Thyroid gland (tissue), 4 donors: ENCODE data around the gene ETFRF1. TPM values are rescaled to one million over a fixed set of nuclear protein-coding genes. Genes with fewer than 3 reads are reported as not detected.

Experiments
- DNase-seq, 2 donors: peaks; one replicate each; pipeline ENCODE4 v3.0.0-alpha.2; 2019
- H3K27ac ChIP-seq, 3 donors: fragments of 200-600 bp; sonication (generic); 1 replicate in 2 of 3; 2 replicates in 1 of 3; pipeline ENCODE4 v1.5.1; 2016 to 2019; ENCODE audit warnings: mild to moderate bottlenecking in 1 of 3, moderate library complexity in 1 of 3
- H3K27me3 ChIP-seq: fragments of 200-600 bp; sonication (generic); one replicate; pipeline ENCODE4 v1.5.1; 2019
- H3K36me3 ChIP-seq, 2 donors: fragments of 200-600 bp; sonication (generic); one replicate each; pipeline ENCODE4 v1.5.1; 2016 to 2019
- H3K4me1 ChIP-seq, 2 donors: fragments of 200-600 bp; sonication (generic); one replicate each; pipeline ENCODE4 v1.5.1; 2017 to 2019
- H3K4me3 ChIP-seq, 3 donors: fragments of 200-600 bp; sonication (generic); replicated peaks in 1 of 3; 1 replicate in 2 of 3; 2 replicates in 1 of 3; pipeline ENCODE4 v1.5.1; 2016; ENCODE audit warnings: mild to moderate bottlenecking in 1 of 3
- H3K9me3 ChIP-seq: fragments of 200-600 bp; sonication (generic); one replicate; pipeline ENCODE4 v1.5.1; 2017
- POLR2A ChIP-seq, 2 donors: fragments of 450-650 bp; IDR thresholded peaks; one replicate each; pipeline ENCODE4 v1.6.1; 2017; ENCODE audit warnings: antibody characterized with exemption in 2 of 2, mild to moderate bottlenecking in 2 of 2, moderate library complexity in 1 of 2
- WGBS, 2 donors: methylation state at CpG; one replicate each; pipeline ENCODE4 v1.1.5; 2017; 5-methylcytosine and 5-hydroxymethylcytosine counted together
- intact Hi-C: fragments of 100-400 bp; cut with DNase I; formaldehyde crosslinking; loops from one replicate; pipeline ENCODE4 v1.15.1; 2023
- total RNA-seq, 4 donors: library from RNA; depleted of rRNA; stranded (reverse); fragments of >200 nt; gene quantifications; one replicate each; pipeline ENCODE4 v1.2.3, GENCODE V29; 2016
- TF ChIP-seq, protein P1 (sequence below), 6 experiments: fragments of 200-600 bp in 3 of 6; fragments of 450-650 bp in 3 of 6; sonication (generic) in 3 of 6; IDR thresholded peaks; one replicate each; pipeline ENCODE4 v1.5.1; 2016 to 2019; ENCODE audit warnings: antibody characterized with exemption in 6 of 6, mild to moderate bottlenecking in 2 of 6, inconsistent platforms in 1 of 6, moderate library complexity in 1 of 6

Gene ETFRF1
- total RNA-seq, 4 donors from 2014 or later: 65.4 to 80.7 (median 75.9) TPM

DNA sequence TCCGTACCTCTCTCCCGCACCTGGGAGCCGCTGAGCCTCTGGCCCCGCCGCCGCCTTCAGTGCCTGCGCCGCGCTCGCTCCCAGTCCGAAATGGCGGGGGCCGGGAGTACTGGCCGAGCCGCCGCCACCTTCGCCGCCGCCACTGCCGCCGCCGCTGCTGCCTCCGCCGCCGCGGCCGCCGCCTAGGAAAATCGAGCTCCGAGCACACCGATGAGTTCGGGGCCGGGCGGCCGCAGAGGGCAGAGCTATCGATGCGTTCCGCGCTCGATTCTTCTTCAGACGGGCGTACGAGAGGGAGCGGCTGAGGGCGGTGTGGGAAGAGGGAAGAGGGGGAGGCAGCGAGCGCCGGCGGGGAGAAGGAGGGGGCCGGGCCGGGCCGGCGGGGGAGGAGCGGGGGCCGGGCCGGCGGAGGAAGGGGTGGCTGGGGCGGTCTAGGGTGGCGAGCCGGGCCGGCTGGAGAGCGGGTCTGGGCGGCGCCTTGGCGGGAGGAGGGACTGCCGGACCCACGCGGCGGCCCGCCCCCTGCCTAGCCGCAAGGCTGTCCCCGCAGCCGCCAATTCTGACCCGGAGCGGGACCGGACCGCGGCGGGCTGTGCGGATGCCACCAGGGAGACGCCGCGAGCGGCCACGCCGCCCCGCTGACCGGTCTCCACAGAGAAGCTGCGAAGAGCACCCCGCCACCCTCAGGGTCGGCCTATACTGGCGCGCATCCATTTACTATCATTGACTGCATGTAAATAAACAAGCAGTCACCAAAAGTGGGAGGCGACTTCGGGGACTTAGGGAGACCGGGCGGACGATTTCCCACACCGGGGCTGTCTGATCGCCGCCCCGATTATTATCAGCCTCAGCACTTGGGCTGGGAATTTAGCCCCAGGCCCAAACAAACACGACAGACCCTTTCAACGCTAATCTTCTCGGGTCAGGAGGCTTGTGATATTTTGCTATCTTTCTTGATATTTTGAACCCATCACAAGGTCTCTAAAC lies 56.0 kb downstream of the ETFRF1 start, which contains the start of gene KRAS:
KRAS (minus strand) TSS at position 186 of the 987 bp plus-strand sequence.
- H3K27me3 ChIP-seq: no peaks in the 10 kb centered on the region
- peak within 1 kb of the TSS; percentile 2 to 100 (median 83) for H3K4me3 ChIP-seq
- H3K36me3 ChIP-seq: no peaks in the 10 kb centered on the region
- peaks cover 3 to 4% of the 10 kb centered on the region in 2 donors for H3K4me1 ChIP-seq
- intact Hi-C loops: loop anchor here (5.0 kb wide), 1 partner anchor 131 kb away; no protein-coding TSS in a partner anchor
- peak; percentile 87 for TF ChIP-seq POLR2A (IDR thresholded peaks at IDR 0.05)
- TF ChIP-seq, protein P1, sequence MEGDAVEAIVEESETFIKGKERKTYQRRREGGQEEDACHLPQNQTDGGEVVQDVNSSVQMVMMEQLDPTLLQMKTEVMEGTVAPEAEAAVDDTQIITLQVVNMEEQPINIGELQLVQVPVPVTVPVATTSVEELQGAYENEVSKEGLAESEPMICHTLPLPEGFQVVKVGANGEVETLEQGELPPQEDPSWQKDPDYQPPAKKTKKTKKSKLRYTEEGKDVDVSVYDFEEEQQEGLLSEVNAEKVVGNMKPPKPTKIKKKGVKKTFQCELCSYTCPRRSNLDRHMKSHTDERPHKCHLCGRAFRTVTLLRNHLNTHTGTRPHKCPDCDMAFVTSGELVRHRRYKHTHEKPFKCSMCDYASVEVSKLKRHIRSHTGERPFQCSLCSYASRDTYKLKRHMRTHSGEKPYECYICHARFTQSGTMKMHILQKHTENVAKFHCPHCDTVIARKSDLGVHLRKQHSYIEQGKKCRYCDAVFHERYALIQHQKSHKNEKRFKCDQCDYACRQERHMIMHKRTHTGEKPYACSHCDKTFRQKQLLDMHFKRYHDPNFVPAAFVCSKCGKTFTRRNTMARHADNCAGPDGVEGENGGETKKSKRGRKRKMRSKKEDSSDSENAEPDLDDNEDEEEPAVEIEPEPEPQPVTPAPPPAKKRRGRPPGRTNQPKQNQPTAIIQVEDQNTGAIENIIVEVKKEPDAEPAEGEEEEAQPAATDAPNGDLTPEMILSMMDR (IDR thresholded peaks at IDR 0.05): no peak
- peak; percentile 96 to 98 for DNase-seq
- no peaks in the 10 kb centered on the region for H3K9me3 ChIP-seq
- 1 to 5% methylated on average over 6 to 44 of the region's 105 CpGs for WGBS, 2 donors
- peak within 1 kb of the TSS; percentile 85 to 98 (median 87) for H3K27ac ChIP-seq

DNA sequence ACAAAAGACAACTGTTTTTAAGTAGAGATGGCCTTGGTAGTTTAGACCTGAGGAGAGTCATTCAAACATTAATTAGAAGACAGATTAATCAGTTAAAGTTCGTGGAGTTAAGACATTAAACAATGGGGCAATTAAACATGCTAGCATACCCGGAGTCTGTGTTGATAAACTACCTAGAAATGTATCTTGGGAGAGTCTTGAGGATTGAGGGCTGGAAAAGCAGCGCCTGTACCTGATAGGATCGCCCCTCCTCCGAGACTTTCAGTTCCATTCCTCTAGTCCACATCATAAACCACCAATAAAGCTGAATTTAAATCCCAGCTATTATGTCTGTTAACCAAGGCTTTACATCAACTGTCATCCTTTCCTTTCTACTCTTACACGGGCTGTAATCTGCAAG lies 56.7 kb downstream of the ETFRF1 start:
- Histone ChIP-seq H3K9me3 (no peaks in the 10 kb centered on the region), H3K4me3 (peak overlapping the region in 1 of 3 donors; percentile 100), H3K36me3 (no peaks in the 10 kb centered on the region), H3K27me3 (no peaks in the 10 kb centered on the region), H3K27ac (peak overlapping the region; percentile 63 to 98 (median 66)), H3K4me1 (peaks cover 3 to 9% of the 10 kb centered on the region in 2 donors)
- TF ChIP-seq POLR2A (IDR thresholded peaks at IDR 0.05): no peak
- TF ChIP-seq, protein P1 (IDR thresholded peaks at IDR 0.05): no peak
- intact Hi-C loops: loop anchor here (5.0 kb wide), 1 partner anchor 131 kb away; no protein-coding TSS in a partner anchor
- DNase-seq: no peak
- WGBS, 2 donors: 67 to 74% methylated on average over 6 of the region's 6 CpGs

DNA sequence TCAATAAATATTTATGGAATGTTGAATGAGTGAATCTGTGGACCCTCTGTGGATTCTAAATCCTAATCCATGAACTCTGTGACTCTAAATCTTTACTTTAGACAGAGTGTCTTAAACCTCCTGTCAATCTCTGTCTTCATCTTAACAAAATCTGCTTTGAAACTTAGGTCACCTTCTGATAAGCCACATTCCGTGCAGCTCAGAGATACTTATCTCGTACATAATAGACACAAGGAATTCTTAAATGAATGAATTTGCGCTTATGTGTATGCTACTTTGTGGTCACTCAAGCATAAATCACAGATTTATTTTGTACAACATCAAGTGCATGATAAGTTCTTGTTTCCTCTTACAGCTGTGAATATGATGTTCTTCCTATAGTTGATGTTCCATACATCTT lies 57.9 kb downstream of the ETFRF1 start:
- TF ChIP-seq, protein P1 (IDR thresholded peaks at IDR 0.05): no peak
- TF ChIP-seq POLR2A (IDR thresholded peaks at IDR 0.05): no peak
- Histone ChIP-seq H3K4me3 (no peak overlapping the region), H3K4me1 (peaks cover 11 to 20% of the 10 kb centered on the region in 2 donors), H3K36me3 (no peaks in the 10 kb centered on the region), H3K27me3 (no peaks in the 10 kb centered on the region), H3K9me3 (no peaks in the 10 kb centered on the region), H3K27ac (no peak overlapping the region)
- intact Hi-C loops: loop anchor here (5.0 kb wide), 1 partner anchor 129 kb away; no protein-coding TSS in a partner anchor
- DNase-seq: no peak
- WGBS, 2 donors: 83 to 85% methylated on average over 3 of the region's 3 CpGs

DNA sequence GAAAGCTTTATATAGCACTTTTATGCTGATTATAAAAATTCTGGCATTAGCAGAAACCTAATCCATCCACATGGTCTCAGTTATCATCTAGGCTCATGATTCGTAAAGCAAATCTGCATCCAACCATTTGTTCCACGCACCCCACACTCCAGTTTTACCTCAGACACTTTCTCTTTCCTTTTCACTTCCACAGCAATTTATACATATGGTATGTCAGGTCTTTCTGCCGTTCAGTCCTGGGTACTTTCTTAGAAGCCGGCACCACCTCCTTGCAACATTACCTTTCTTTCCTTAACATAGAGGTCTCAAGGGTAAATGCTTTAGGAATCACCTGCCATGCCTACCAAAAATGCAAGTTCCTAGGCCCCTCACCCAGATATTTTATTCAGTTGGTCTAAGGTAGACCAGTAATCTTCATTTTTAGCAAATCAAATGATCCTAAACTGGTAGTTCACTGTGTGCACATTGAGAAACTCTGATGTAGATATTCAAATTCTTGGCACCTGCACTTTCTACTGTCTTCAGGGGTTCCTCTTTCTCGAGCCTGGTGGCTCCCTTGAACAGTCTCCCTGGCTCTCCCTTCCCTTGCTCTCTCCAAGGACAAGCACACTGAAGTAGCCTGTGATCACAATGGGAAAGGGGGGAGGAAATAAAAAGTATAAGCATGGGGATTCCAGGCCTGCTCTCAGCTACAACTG lies 58.5 kb downstream of the ETFRF1 start:
- Histone ChIP-seq H3K4me1 (peaks cover 11 to 22% of the 10 kb centered on the region in 2 donors), H3K9me3 (no peaks in the 10 kb centered on the region), H3K27ac (no peak overlapping the region), H3K27me3 (no peaks in the 10 kb centered on the region), H3K4me3 (no peak overlapping the region), H3K36me3 (no peaks in the 10 kb centered on the region)
- DNase-seq: no peak
- WGBS, 2 donors: 75 to 77% methylated on average over 5 of the region's 5 CpGs
- no peak for TF ChIP-seq POLR2A (IDR thresholded peaks at IDR 0.05)
- TF ChIP-seq, protein P1 (IDR thresholded peaks at IDR 0.05): no peak
- intact Hi-C loops: loop anchor here (5.0 kb wide), 1 partner anchor 129 kb away; no protein-coding TSS in a partner anchor
